ENCODE measurements around the gene GNAI3.

The GNAI3 gene

DNA sequence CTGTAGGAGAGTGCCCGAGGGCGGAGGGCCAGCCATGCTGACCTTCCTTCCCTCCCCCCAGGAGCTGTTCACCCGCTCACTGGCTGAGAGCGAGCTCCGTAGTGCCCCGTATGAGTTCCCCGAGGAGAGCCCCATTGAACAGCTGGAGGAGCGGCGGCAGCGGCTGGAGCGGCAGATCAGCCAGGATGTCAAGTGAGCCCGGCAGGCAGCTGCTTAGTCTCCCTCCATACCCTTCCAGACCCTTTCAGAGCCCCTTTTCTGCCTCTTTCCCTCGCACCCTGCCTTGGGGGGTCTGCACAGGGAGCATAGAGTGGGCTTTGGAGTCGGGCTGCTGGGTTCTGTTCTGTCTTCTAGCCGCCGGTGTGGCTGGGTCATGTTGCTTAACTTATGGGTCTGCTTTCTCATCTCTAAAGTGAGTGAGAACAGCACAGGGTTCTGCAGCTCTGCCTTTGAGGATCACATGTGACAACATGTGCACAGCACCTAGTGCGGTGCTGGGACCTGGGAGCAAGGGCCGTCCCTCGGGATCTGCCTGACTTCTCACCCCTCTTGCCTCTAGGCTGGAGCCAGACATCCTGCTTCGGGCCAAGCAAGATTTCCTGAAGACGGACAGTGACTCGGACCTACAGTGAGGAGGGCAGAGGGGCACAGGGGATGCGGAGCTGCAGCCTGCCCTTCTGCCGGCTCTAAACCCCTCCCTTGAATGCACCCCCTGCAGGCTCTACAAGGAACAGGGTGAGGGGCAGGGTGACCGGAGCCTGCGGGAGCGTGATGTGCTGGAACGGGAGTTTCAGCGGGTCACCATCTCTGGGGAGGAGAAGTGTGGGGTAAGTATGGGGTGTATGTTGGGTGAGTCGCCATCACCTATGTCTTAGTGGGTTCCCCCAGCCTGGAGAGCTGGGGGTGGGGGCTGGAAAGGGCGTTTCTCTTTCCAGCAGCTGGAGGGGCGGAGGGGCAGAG, 77.5 kb downstream of the GNAI3 start:
- TF ChIP-seq ZNF37A (tag by site-specific recombination; IDR thresholded peaks at IDR 0.05) (no peak), ZNF501 (tag by site-specific recombination; IDR thresholded peaks at IDR 0.05) (no peak), ZNF140 (tag by site-specific recombination; IDR thresholded peaks at IDR 0.05) (no peak), REPIN1 (tag by site-specific recombination; IDR thresholded peaks at IDR 0.05; ENCODE audit: low read depth) (no peak), ZBTB20 (tag by site-specific recombination; IDR thresholded peaks at IDR 0.05) (no peak), SALL2 (tag by site-specific recombination; IDR thresholded peaks at IDR 0.05; ENCODE audit: borderline replicate concordance) (no peak), ZNF830 (tag by site-specific recombination; IDR thresholded peaks at IDR 0.05; ENCODE audit: low read depth) (no peak), GLI2 (tag by site-specific recombination; IDR thresholded peaks at IDR 0.05; ENCODE audit: borderline replicate concordance, low read depth) (no peak), OSR2 (tag by site-specific recombination; IDR thresholded peaks at IDR 0.05) (no peak), ZNF24 (tag by site-specific recombination; IDR thresholded peaks at IDR 0.05) (no peak), SP7 (tag by site-specific recombination; IDR thresholded peaks at IDR 0.05) (no peak), ZNF768 (tag by site-specific recombination; IDR thresholded peaks at IDR 0.05) (no peak), ZNF513 (tag by site-specific recombination; IDR thresholded peaks at IDR 0.05) (no peak), ZNF223 (tag by site-specific recombination; IDR thresholded peaks at IDR 0.05) (no peak), ZNF394 (tag by site-specific recombination; IDR thresholded peaks at IDR 0.05; ENCODE audit: borderline replicate concordance) (no peak)
- TF ChIP-seq, protein P1, sequence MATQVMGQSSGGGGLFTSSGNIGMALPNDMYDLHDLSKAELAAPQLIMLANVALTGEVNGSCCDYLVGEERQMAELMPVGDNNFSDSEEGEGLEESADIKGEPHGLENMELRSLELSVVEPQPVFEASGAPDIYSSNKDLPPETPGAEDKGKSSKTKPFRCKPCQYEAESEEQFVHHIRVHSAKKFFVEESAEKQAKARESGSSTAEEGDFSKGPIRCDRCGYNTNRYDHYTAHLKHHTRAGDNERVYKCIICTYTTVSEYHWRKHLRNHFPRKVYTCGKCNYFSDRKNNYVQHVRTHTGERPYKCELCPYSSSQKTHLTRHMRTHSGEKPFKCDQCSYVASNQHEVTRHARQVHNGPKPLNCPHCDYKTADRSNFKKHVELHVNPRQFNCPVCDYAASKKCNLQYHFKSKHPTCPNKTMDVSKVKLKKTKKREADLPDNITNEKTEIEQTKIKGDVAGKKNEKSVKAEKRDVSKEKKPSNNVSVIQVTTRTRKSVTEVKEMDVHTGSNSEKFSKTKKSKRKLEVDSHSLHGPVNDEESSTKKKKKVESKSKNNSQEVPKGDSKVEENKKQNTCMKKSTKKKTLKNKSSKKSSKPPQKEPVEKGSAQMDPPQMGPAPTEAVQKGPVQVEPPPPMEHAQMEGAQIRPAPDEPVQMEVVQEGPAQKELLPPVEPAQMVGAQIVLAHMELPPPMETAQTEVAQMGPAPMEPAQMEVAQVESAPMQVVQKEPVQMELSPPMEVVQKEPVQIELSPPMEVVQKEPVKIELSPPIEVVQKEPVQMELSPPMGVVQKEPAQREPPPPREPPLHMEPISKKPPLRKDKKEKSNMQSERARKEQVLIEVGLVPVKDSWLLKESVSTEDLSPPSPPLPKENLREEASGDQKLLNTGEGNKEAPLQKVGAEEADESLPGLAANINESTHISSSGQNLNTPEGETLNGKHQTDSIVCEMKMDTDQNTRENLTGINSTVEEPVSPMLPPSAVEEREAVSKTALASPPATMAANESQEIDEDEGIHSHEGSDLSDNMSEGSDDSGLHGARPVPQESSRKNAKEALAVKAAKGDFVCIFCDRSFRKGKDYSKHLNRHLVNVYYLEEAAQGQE (tag by site-specific recombination; IDR thresholded peaks at IDR 0.05) = no peak
- no peaks in the 10 kb centered on the region for H3K9me3 ChIP-seq (ENCODE audit: control insufficient read depth, insufficient read depth, low read depth, low read length)
- H3K27ac ChIP-seq (ENCODE audit: extremely low read depth, low read depth, low read length) = no peak overlapping the region
- H3K4me1 ChIP-seq (ENCODE audit: control insufficient read depth, insufficient read depth, low read length) = peaks cover 4% of the 10 kb centered on the region; the same call in 1 of the 2 replicates
- POLR2A ChIA-PET = no interaction called here
- H3K4me3 ChIP-seq (ENCODE audit: low read depth, low read length) = no peak overlapping the region
- CTCF ChIA-PET = interaction anchor here (0.9 kb wide), 2 partner anchors 8 to 14 kb away, joined by 3 read pairs; no protein-coding TSS in a partner anchor
- H3K36me3 ChIP-seq (ENCODE audit: control insufficient read depth in 2 of 2, insufficient read depth in 1 of 2, low read length in 2 of 2) = peaks cover 4 to 57% of the 10 kb centered on the region in 2 experiments; a peak in 2 of 3 replicates

DNA sequence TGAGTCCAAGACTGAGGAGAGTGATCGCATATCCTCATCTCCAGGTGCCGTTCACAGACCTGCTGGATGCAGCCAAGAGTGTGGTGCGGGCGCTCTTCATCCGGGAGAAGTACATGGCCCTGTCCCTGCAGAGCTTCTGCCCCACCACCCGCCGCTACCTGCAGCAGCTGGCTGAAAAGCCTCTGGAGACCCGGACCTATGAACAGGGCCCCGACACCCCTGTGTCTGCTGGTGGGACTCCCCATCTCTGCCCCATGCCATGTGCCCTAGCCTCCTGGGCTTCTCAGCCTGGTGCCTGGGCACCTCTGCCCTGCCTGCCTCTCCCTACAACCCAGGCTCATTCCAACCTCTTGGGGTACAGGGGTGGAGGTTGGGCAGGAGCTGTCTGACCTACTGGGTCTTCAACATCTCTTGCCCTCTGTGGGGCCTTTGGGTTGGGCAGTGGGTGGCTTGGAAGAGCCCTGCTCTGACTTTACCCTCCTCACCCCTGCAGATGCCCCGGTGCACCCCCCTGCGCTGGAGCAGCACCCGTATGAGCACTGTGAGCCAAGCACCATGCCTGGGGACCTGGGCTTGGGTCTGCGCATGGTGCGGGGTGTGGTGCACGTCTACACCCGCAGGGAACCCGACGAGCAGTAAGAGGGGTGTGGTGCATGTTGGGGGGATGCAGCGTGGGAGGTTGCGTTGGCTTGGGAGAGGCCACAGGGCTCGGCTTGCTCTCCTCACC, 78.4 kb downstream of the GNAI3 start:
- ChIA-PET POLR2A (no interaction called here), CTCF (interaction anchor here (0.7 to 5.1 kb wide), 3 partner anchors 13 to 81 kb away, joined by 3 to 34 read pairs (median 10); partner anchors contain the start of gene GNAI3)
- H3K27ac ChIP-seq (ENCODE audit: extremely low read depth, low read depth, low read length) = no peak overlapping the region
- H3K4me1 ChIP-seq (ENCODE audit: control insufficient read depth, insufficient read depth, low read length) = no peaks in the 10 kb centered on the region
- no peak overlapping the region for H3K4me3 ChIP-seq (ENCODE audit: low read depth, low read length)
- no peaks in the 10 kb centered on the region for H3K9me3 ChIP-seq (ENCODE audit: control insufficient read depth, insufficient read depth, low read depth, low read length)
- H3K36me3 ChIP-seq (ENCODE audit: control insufficient read depth in 2 of 2, insufficient read depth in 1 of 2, low read length in 2 of 2) = peaks cover 4 to 66% of the 10 kb centered on the region in 2 experiments; a peak in 2 of 3 replicates
- TF ChIP-seq ZNF18 (tag by site-specific recombination; IDR thresholded peaks at IDR 0.05) (no peak), ZBTB7A (tag by site-specific recombination; IDR thresholded peaks at IDR 0.05; ENCODE audit: low read depth) (no peak), KLF7 (tag by site-specific recombination; IDR thresholded peaks at IDR 0.05; ENCODE audit: borderline replicate concordance) (no peak), ZNF248 (tag by site-specific recombination; IDR thresholded peaks at IDR 0.05) (no peak), ZNF473 (tag by site-specific recombination; IDR thresholded peaks at IDR 0.05) (no peak), ZNF596 (tag by site-specific recombination; IDR thresholded peaks at IDR 0.05) (no peak)
- TF ChIP-seq, protein P2, sequence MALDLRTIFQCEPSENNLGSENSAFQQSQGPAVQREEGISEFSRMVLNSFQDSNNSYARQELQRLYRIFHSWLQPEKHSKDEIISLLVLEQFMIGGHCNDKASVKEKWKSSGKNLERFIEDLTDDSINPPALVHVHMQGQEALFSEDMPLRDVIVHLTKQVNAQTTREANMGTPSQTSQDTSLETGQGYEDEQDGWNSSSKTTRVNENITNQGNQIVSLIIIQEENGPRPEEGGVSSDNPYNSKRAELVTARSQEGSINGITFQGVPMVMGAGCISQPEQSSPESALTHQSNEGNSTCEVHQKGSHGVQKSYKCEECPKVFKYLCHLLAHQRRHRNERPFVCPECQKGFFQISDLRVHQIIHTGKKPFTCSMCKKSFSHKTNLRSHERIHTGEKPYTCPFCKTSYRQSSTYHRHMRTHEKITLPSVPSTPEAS (tag by site-specific recombination; IDR thresholded peaks at IDR 0.05) = no peak
